D721Med (cell line): ENCODE results near the gene SH3PXD2A.

Experiments
- DNase-seq: peaks from one replicate; pipeline ENCODE4 v3.0.0; 2011; ENCODE audit warnings: low spot score; ENCODE audit not compliant: insufficient read length
- FAIRE-seq: peaks from 2 replicates; lab custom pipeline; 2011; peaks lifted over from hg19 to GRCh38; lab: Jason Lieb, UNC
- CTCF ChIP-seq: IDR thresholded peaks from 2 replicates; pipeline ENCODE4 v1.5.1; 2012; ENCODE audit warnings: mild to moderate bottlenecking, control low read depth; ENCODE audit not compliant: insufficient read depth; ENCODE audit errors: missing control alignments

SH3PXD2A gene

GRCh38 chr10:103585011-103585405 lies 270.4 kb downstream of the SH3PXD2A start:
- no peak for FAIRE-seq
- TF ChIP-seq CTCF = no peak
- no peak for DNase-seq

GRCh38 chr10:103584216-103585010 lies 271.0 kb downstream of the SH3PXD2A start:
- DNase-seq (no peak), FAIRE-seq (no peak)
- no peak for TF ChIP-seq CTCF

- DNase-seq (no peak), FAIRE-seq (no peak)
- no peak for TF ChIP-seq CTCF
Observed at GRCh38 chr10:103583871-103584215, 271.5 kb downstream of the SH3PXD2A start.

DNA sequence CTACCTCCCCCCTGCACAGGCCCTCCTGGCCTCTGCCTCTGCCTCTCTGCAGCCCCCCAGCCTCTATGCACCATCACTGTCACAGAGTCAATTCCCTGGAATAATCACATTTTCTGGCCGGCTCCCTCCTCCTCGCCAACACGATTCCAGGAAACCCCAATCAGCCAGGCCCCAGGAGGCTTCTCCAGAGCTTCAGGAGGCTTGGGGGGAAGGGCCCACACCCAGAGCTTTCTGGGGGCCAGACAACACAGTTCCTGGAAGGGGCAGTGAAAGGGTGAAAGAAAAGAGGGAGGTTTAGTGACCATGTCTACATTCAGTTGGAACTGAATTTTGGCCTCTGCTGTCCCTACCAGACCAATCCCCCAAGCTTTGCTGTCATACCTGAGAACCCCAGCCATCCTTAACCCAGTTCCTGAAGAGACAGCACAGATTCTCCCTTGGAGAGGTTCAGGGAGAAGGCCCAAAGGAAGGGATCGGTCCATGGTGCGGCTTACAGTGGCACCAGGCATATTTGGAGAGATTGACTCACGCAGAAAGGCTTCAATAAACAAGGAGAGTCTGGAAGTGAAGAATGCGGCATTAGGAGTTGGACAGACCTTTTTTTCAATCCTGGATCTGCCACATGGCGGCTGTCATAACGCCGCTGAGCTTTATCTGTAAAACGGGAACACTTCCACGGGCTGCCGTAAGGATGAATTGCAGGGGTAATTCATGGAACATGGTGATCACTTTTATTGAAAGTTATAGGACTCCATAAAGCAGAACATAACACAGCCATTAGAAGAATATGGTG lies 272.8 kb downstream of the SH3PXD2A start:
- FAIRE-seq (no peak), DNase-seq (no peak)
- TF ChIP-seq CTCF = no peak

- DNase-seq = no peak
- TF ChIP-seq CTCF = no peak
- no peak for FAIRE-seq
Observed at GRCh38 chr10:103581499-103581898, 273.9 kb downstream of the SH3PXD2A start.

- TF ChIP-seq CTCF = no peak
- DNase-seq = no peak
- FAIRE-seq = no peak
Observed at GRCh38 chr10:103580430-103580829, 274.9 kb downstream of the SH3PXD2A start.

DNA sequence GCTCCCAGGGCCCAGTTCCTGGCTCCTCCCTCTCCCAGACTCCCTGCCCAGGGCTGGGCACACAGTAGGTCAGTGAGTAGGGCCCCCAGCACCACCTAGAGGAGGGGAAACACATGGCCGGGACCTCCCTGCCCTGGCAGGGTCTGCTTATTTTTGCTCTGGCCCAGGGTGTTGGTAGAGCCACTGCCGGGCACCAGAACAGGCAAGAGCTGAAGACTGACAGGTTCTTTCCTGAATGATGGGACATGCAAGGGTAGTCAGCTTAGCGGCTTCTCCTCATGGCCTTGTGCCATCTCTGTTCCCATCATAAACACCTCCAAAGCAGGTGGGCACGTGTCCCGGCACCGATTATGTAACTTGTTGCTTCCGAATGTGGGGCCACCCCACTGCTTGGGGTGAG lies 275.4 kb downstream of the SH3PXD2A start:
- DNase-seq (no peak), FAIRE-seq (no peak)
- TF ChIP-seq CTCF = no peak
